HG03280 (cell line): ENCODE results near the gene SHISA6.

Source experiments
- ATAC-seq: cut with Tn5 transposase; IDR thresholded peaks from one replicate; pipeline ENCODE4 v1.9.1; 2021; ENCODE audit warnings: mild to moderate bottlenecking, moderate library complexity; ENCODE audit not compliant: unreplicated experiment

The SHISA6 gene

GRCh38 chr17:11340803-11341202 lies 99.8 kb downstream of the SHISA6 start:
- ATAC-seq, result no peak

DNA sequence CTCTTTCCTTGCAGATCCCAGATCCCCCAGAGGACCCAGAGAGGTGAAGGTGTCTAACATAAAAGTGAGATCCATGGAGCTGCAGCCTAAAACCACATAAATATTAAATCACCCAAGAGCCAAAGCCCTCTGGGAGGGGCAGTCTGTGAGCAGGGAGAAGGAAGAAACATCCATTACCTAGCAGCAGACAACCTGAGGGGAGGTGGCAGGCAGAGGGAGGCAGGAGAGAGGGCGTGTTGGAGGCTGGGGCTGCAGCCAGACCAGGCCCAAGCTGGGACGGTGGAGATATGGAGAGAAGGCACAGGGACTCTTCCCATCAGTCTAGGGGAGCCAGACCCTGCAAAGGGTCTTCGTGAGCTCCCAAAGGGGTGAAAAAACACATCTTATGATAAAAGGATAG lies 101.1 kb downstream of the SHISA6 start:
- ATAC-seq, result no peak

DNA sequence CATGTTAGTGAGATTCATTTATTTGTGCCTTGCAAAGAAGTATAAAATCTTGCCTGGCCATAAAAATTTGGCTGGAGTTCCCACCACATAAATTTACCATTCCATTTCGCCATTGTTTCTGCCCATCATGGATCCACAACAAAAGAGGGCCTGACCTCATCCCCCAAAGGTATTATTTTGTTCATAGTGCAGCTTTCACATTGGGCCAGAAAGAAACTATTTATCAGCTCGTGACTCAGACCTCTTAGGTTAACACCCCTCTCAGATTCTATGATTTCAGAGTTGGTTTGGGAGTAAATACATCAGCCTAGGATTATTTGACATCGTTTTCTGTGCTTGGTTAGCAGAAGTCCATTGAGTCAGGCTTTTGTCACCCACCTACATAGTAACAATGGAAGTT lies 108.1 kb downstream of the SHISA6 start:
- ATAC-seq, result no peak

GRCh38 chr17:11351479-11351878 lies 110.5 kb downstream of the SHISA6 start:
- ATAC-seq, result no peak

DNA sequence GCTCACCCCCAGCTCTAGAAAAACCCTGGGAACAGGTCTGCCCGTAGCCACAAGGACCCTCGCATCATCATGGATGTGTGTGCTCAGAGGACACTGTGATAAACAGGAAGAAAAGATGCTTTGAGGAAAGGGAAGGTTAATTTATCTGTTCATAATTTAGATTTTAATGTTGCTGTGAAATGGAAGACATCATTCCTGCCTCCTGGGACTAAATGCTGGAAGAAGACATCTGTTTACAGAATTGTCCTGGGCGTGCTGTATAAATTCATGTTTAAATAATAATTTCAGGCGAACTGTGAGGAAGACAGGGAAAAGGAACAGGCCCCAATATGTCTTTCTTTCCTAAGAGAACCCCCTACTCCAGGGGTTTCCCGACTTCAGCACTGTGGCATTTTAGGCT lies 112.6 kb downstream of the SHISA6 start:
- ATAC-seq, result no peak

- ATAC-seq, result no peak
Observed at GRCh38 chr17:11356371-11356770, 115.4 kb downstream of the SHISA6 start.

DNA sequence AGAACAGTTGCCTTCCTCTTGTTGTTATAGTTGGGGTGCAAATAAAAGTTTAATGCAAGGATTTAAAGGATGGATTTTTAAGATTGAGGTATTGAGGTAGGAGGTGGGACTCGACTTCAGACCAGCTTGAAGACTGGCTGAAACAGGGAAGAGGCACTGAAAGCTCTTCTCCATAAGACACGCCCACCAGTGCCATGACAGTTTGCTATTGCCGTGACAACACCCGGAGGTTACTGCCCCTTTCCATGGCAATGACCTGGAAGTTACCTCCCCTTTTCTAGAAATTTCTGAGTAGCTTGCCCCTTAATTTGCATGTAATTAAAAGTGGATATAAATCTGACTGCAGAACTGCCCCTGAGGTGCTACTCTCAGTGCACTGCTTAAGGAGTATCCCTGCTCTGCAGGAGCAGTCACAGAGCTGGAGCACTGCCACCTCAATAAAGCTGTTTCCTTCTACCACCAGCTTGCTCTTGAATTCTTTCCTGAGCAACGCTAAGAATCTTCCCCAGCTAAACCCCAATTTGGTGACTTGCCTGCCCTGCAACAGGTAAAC lies 122.6 kb downstream of the SHISA6 start:
- ATAC-seq, result no peak

DNA sequence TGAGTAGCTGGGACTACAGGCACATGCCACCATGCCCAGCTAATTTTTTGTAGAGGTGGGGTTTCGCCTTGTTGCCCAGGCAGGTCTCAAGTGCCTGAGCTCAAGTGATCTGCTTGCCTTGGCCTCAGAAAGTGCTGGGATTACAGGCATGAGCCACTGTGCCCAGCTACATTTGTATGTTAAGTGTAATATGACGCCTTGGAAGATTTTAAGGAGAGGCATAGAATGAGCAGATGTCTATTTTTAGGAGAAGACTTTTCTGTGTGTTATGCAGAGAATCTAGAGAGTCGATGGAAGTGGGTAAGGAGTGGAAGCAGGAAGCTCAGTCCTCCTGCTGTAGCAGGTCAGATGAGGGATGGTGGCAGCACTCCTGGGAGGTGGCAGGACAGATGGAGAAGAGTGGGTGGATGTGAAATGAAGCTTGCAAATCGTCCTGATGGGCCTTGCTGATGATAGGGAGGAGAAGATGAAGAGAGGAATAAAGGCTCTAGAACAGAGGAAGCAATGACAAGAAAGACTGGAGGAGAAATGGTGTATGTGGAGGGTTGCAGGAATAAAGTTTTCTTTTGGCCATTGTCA lies 125.3 kb downstream of the SHISA6 start:
- no peak for ATAC-seq

- ATAC-seq, result no peak
Observed at GRCh38 chr17:11369575-11369974, 128.6 kb downstream of the SHISA6 start.

GRCh38 chr17:11372692-11373091 lies 131.7 kb downstream of the SHISA6 start:
- ATAC-seq, result no peak

GRCh38 chr17:11378506-11378905 lies 137.5 kb downstream of the SHISA6 start:
- no peak for ATAC-seq

GRCh38 chr17:11380761-11381160 lies 139.7 kb downstream of the SHISA6 start:
- ATAC-seq, result no peak

GRCh38 chr17:11383157-11383556 lies 142.1 kb downstream of the SHISA6 start:
- ATAC-seq, result no peak

- no peak for ATAC-seq
Observed at GRCh38 chr17:11384131-11384530, 143.1 kb downstream of the SHISA6 start.

- no peak for ATAC-seq
Observed at GRCh38 chr17:11387610-11388009, 146.6 kb downstream of the SHISA6 start.

DNA sequence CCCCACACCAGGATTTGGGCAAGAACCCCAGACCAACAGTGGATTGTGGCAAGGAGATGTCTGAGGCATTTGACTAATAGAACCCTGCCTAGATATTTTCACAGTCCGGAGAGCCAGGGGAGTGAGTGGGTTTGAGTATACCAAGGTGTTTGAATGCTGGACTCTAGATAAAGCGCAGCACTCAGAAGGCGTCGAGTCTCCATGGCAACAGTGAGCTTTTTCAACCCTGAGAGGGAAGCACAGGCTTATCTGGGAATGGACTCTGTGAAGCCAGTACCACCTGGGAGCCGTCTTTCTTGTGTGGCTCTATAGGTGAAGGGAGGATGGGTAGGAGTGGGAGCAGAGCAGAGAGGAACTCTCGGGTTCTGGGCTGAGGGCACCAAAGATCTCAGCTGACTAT lies 147.0 kb downstream of the SHISA6 start:
- ATAC-seq, result no peak

GRCh38 chr17:11389583-11389982 lies 148.6 kb downstream of the SHISA6 start:
- ATAC-seq, result no peak

DNA sequence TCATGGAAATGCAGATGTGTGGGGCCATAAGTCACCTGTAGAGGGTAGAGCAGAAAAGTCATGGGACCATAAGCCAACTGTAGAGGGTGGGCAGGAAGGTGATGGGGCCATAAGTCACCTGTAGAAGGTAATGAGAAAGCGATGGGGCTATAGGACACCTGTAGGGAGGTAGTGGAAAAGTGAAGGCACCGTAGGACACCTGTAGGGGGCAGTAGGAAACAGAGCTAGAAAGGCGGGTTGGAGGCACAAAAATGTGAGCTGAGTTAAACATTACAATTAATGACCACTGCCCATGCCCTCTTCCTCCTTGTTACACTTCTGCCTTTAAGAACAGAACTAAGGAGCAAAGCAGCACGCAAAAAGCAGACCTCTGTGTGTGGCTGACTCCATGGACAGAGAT lies 150.1 kb downstream of the SHISA6 start:
- ATAC-seq, result no peak

DNA sequence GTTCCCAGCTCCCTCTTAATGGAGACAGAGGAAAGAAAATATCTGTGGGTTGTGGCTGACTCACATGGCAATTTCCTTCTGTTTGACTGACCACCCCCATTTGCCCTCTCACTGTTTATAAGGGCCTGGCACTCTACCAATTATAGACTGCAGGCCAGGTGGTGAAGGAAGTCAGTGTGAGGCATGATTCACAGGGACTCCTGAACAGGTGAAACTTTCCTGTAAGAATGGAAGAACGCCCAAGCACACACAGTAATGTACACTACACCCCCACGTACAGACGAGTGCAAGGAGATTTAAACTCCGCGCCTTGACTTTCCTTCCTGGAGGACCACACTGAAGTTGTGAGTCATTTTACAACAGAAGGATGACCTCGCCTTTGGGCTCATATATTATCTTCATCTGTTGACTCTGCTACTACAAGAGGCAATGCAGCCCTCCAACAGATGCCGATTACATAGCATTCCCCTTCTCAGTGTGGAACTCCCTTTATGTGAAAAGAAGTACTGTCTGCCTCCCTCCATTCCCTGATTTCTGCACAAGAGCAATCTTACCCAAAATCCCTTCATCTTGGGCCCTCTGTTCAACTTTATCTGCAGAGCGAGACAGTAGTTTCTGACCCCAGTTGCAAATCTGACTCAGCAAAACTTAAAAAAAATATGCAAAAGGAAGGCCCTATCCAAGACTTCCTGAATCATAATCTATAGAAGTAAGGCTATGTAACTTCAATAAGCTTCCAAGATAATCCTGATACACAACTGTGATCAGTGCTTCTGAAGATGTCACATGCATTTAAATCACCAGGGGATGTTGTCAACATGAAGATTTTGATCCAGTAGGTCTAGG lies 163.6 kb downstream of the SHISA6 start:
- ATAC-seq, result no peak

GRCh38 chr17:11406716-11407115 lies 165.7 kb downstream of the SHISA6 start:
- ATAC-seq, result no peak

DNA sequence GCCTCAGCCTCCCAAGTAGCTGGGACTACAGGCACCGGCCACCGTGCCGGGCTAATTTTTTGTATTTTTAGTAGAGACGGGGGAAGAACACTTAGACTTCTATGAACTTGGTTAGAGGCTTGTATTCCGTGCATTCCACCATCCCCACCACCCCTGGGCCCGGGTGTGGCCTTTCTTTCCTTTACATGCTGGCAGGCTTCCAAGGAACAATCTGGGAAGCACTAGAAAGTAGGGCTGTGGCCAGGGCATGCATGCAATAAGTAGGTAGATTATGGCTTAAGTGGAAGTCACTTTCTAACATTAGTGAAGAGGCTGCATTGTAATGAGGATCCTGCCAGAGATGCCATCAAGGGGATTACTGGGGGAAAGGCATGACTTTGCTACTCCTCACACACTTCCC lies 171.6 kb downstream of the SHISA6 start:
- no peak for ATAC-seq

- ATAC-seq, result no peak
Observed at GRCh38 chr17:11418342-11418741, 177.3 kb downstream of the SHISA6 start.
